ENCODE data around the gene SHISA2.

Gene SHISA2

DNA sequence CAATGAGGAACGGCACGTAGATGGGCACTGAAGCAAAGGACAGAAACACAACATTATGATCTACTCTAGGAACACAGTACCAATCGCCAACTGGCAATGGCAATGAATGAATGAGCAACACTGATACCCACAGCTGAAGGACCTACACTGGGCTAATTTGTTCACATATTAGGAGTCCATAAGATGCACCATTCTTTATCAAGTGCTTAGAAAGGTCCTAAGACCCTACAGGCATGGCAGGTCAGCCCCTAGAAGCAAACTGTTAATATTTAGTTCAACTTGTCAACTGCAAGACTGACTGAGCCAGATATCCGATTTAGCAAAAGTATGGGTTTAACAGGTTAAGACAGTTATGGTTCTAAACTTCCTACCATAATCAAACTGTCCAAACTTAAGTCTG, 4.8 kb downstream of the SHISA2 start:
- no peak for DNase-seq

DNA sequence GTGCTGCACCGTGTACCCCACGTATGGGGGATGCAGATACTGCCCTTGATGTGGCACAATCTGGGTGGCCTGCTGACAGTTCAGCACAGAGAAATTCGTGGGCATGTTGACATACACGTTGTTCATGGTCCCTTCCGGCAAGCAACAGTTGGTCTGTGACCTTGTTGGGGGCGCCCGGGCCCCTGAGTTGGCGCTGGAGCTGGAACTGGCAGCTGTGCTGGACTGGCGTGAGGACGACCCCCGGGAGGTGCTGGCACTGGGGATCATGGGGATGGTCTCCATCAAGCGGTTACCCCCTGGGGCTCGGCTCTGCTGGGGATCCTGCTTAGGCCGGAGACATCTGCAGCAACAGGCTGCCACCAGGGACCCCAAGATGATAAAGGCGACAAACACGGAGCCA, 5.2 kb downstream of the SHISA2 start:
- no peak for DNase-seq

DNA sequence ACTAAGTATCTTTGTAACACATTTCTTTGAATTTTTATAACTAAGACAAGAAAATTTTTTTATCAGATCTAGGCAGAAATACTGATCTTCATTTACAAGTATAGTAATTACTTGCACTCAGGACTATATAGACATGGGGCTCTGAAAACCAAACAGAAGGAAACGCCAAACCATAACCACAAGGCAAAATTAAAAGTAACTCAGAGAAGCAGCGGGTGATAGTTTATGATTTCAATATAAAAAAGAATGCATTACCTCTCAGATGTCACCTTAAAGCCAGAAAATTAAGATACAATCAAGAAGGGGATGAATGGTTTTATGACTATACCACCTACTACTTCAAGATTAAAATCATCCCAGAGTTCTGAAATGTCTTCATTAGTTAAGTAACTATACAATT, 6.7 kb downstream of the SHISA2 start:
- DNase-seq, result no peak

DNA sequence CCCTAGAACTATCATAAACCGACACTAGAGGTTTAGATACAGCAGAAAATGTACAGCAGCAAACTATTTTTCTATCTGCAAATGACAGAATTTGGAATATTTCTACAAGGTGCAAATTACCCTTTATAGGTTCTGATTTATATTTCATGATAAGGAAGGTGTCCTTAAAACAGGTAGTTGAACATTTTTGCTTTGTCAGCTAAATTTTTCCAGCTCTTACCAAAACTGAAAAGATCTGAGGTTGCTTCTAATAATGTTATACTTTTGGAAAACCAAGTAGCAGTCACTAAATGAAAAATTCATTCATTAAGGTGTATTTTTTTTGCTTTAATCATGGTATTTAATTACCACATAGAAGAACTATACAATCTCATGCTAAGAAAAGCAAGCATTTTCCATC, 9.0 kb downstream of the SHISA2 start:
- DNase-seq, result no peak

DNA sequence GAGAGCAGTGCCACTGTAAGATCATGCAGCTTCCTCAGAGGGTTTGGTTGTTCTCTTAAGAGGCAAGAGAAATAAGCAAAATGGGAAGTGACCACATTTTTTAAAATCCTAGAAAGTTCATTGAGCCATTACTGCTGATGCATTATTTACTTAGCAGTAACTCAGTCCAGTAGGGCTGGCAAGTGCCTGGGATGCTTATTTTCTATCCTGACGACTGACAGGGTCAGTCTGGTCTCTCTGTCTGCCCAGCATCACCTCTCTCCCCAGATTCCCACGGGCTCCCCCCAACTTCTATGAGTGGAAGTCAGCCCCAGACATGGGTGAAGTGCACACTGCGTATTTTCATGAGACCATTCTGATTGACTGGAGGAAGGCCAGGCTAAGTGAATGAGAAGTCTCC, 10.4 kb downstream of the SHISA2 start:
- DNase-seq, result no peak

DNA sequence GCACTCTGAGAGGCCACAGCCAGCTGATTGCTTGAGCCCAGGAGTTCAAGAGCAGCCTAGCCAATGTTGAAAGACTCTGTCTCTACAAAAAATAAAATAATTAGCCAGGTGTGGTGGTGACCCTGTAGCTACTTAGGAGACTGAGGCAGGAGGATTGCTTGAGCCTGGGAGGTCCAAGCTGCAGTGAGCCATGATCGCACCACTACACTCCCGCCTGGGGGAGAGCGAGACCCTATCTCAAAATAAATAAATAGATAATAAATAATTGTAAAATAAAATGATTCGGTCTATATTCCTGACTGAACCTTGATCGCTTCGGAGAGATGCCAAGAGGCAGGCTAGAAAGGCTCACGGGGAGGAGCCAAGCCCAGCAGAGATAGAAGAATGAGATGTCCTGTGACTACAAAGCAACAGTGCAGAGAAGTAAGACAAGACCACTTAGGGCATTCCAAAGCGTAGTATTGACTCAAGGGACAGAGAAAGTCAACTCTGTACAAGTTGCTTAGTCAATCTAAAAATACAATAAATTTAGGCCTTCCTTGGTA, 12.8 kb downstream of the SHISA2 start:
- DNase-seq, result no peak

DNA sequence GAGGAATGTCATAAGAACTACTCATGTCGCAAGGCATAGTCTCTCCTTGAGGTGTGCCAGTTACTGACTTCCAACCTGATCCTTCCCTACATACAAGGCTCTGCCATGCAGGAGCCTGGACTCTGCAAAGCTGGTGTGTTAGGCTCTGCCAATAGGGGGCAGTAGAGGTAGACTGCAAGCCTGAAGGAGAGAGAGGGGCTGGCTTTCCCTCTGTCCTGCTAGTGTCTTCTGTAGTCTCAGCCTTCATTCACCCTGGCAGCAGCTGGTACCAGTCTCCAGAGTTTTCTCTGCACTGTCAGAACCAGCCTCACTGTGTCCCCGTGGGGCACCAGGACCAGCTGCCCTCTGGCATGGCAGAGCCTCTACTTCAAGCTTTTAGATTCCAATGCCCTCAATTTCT, 14.5 kb downstream of the SHISA2 start:
- no peak for DNase-seq

DNA sequence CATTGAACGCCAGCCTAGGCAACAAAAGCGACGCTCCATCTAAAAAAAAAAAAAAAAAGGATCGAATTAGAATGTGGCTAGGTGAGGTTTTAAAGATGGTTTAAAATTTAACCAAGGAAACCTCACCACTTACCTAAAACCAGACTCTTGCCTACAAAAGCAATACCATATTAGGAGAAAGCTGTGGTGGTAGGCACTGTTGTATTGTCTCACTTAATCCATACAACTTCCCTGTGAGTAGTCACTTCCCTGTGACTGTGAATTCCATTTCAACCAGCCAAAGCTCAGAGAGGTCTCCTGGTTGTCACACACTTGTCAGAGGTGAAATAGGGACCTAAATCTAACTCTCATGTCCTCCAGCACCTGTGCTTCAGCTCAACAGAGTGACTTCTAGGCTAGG, 15.4 kb downstream of the SHISA2 start:
- DNase-seq, result no peak

DNA sequence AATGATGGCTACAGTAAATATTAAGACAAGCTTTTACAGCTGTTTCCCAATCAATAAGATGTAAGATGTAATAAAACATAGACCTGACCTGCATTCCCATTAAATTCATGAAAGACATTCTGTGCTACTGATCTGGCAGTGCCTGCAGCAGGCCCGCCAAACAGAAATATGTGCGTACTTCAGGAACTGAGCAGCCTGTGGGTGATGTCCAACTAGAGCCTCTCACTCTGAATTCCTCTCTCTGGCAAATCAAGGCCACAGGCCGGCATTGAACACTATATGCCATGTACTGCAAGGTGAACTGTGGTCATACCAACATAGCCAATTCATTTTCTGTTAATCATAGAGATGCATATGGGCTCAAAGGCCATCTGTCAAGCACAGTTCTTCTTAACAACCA, 17.8 kb downstream of the SHISA2 start:
- no peak for DNase-seq

DNA sequence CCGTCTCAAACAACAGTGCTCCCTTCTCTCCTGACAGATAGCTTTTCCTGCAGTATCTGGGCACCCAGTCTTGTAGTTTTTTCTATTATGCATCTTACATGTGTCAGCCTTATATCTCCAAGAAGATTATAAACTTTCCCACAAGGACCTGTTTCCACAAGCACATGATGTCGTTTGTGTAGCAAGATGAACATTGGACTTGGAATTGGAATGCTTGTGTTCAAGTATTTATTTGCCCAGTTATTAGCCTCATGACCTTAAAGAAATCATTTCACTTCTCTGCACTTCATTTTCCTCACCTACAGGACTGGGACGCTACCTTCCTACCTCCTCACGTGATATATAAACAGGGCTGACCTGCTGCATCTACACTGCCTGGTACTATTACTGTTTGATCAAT, 21.5 kb downstream of the SHISA2 start:
- no peak for DNase-seq

DNA sequence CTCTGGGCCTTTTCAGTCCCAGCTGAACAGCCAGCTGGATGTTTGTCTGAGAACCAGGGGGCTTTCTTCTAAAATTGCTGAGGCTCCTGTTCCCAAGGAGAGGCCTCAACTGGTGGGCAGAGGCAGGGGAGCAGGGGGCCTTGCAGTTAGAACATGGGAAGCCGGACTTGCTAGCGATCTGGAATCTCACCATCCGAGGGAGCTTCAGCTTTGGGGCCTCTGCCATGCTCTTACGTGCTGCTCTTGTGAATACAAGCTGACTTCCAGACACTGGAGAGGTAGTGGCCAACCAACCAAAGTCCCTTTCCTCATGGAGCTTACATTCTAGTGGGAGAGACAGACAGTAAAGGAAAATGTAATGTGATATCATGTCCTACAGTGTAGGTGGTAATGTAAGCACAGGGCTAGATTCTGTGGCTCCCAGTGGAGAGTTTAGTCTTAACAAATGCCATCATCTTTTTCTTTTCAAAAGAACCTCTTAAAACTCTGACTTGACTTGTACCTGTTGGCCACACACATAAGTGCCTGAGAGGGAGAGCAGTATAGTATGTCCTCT, 22.2 kb downstream of the SHISA2 start:
- no peak for DNase-seq

DNA sequence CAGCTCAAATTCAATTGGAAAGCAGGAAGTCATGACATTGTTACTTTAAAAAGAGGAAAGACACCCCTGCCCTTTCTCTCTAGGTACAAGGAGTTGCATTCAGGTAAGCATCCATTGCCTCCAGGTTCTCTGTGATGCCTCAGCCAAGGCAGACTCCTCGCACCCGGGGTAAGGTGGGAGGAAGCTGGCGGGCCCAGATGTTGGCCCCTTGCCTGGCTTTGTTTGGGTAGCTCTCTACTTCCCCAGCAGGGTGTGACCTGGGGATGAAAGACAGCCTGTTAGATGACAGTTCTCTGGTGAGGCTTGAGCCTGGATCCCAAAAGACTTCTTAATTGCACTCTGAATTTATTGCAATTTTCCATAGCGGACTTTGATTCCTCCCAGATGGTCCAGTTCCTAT, 25.6 kb downstream of the SHISA2 start:
- DNase-seq, result no peak

DNA sequence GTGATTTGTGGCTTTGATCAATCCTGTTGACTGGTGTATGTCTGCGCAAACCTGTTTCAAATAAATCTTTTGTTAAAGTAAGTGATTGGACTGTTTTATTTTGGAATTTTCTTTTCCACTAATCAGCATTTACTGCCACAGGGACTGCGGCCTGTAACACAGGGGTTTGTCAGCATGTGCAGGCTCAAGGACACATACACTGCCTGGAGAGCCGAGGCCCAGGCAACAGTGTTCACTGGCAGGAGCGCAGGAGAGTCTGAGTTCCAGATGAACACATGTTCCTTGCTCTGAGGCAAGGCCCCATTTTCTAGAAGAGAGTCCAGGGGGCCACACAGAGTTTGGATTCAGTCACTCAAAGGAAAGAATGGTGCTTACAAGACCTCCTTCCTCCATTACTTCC, 26.0 kb downstream of the SHISA2 start:
- no peak for DNase-seq

DNA sequence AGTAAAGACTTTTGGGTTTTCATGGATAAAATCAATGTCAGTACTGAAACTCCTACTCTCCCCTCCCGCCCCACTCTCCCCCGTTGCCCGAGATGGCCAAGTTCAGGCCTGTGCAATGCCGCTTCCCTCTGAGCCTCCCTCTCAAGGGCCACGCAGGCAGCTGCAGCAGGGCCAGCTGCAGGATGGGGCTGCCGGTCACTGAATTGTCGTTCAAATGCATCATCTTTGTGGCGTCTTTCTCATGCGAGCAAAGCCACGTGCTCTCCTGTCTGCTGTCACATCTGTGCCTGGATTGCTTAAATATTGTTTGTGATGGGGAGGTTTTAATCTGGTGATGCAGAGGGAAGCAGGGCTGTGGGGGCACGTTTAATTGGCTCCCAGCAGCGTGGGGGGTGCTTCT, 26.6 kb downstream of the SHISA2 start:
- DNase-seq, result no peak

DNA sequence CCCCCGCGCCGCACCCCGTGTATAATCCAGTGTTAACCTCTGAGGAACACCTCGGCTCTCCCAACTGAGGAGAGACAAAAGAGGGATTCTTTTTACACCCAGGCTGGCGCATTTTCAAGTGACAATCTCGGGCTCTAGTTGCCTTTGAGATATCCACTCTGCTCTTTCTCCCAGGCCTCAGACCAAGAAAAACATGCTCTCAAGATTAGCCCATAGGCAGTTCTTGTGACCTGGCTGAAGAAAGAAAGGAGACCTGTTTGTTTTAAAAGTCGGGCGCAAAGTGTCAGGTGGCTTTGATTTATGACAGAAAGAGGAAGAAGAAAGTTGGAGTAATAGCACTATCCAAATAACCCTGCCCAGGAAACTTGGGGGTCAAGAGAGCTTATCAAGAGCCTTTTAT, 27.3 kb downstream of the SHISA2 start:
- no peak for DNase-seq

DNA sequence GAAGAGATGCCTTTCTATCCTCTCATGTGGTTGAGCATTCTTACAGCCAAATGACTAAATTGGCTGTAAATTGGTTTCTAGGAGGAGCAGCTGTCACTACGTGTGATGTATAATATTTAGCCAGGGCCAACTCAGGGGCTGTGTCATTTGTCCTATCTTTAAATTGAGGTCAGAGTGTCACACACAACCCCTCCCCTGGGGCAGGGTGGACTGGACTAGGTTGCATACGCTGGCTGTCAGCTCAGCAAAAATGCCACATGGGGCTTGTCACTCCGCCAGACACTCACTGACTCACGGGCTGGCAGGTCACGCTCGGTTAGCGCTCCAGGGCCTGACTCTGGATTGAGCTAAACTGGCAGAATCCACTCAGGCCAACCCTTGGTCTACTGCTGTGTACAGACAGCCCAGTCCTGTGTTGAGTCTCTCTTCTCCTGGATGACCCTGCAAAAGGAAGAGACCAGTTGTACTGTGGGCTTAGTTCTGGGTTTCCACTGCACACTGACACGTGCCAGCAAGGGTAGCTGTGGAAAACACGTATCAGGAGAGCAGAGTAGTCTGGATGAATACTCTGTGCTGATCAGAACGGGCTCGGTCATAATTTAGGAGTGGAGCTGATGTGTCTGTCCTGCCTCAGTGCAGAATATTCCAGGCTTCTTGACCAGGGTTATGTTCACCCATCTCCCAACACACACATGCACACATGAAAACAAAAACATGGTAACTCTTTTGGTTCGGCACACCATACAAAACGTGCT, 29.1 kb downstream of the SHISA2 start:
- no peak for DNase-seq

DNA sequence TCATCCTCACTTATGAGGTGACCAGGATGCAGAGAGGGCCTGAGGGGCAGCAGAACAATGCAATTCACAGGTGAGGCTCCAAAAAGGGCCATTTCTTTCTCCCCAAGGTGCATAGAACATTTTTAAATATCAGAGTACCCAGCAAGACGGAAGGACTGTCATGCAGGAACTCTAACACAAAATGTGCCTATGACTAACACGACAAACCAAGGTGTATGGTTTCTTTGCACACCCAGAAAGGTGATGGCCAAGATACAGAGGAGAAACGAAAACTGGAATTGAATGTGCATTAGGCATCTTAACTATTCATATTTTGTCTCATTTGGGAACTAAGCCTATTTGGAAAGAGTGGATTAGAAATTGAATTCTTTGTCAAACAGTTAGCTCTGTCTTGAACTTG, 29.9 kb downstream of the SHISA2 start:
- no peak for DNase-seq

DNA sequence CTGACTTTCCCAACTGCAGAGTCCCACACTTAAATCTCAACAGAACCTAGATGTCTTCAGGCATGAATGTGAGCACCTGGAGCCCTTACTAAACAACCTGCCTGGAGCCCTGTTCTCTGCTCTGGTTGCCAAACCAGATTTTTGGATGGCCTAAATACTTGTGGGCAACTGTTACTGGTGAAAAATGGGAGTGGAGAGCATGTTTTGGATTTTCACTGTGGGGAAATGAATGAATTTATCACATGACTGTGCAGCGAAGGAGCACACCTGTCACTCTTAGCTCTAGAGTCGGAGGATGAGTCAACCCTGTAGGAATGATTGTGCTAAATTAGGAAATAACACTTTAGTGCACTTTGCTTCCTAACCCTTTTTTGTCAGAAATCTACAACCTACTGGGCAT, 30.3 kb downstream of the SHISA2 start:
- no peak for DNase-seq

DNA sequence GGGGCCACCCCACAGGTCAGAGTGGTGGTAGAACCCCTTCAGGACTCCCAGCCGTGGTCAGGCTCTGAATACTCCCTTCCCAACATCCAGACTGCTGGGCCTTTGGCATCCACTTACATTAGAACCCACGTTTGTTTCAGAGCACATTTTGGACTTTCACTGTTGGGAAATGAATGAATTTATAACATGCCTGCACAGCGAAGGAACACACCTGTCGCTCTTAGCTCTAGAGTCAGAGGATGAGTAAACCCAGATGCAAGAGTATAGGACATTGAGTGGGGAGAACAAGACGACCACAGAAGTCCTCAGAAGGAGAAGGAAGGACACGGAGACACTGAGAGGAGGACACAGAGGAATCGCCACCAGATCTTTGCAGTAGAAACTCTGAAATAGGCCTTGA, 30.9 kb downstream of the SHISA2 start:
- no peak for DNase-seq

DNA sequence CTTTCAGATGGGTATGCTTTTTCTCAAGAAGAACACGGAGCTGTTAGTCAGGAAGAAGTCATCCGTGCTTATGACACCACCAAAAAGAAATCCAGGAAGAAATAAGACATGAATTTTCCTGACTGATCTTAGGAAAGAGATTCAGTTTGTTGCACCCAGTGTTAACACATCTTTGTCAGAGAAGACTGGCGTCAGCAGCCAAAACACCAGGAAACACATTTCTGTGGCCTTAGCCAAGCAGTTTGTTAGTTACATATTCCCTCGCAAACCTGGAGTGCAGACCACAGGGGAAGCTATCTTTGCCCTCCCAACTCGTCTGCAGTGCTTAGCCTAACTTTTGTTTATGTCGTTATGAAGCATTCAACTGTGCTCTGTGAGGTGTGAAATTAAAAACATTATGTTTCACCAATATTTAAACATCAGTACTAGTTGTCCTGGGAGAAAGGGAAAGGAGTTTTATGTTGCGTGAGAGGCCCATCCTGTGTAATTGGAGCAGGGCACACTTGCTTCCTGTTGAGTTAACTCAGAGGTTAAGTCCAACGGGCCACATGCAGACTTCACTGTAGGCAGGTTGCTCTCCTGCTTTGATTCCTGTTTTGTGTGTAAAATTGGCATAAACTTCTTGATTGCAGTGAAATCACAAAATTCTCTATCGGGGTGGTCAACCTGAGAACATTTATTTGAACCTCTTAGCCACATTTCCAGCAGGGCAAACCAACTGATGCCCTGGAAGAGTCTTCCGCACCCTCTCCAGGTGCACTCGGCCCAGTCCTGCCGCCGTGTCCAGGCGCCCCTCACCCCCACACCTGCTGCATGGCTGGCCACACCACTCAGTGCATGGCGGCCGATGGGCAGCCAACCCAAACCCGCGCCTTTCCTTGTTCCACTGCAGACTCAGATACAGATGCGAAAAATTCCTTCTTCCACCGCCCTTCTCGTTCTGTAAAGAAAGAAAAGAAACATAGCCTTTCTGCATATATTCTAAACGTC, 31.6 kb downstream of the SHISA2 start:
- no peak for DNase-seq

DNA sequence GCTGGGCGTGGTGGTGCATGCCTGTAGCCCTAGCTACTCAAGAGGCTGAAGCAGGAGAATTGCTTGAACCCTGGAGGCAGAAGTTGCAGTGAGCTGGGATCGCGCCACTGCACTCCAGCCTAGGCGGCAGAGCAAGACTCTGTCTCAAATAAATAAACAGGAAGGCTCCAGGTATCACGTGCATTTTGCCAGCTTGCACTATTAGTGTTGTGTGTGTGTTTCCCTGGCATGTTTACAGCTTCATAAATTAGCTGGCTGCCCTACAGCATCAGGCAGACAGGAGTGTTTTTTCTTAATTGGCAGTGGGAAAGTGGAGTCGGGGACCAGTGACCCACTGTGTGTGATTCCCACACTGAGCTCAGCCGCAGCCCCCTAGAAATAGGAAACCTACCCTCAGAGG, 32.6 kb downstream of the SHISA2 start:
- DNase-seq, result no peak

DNA sequence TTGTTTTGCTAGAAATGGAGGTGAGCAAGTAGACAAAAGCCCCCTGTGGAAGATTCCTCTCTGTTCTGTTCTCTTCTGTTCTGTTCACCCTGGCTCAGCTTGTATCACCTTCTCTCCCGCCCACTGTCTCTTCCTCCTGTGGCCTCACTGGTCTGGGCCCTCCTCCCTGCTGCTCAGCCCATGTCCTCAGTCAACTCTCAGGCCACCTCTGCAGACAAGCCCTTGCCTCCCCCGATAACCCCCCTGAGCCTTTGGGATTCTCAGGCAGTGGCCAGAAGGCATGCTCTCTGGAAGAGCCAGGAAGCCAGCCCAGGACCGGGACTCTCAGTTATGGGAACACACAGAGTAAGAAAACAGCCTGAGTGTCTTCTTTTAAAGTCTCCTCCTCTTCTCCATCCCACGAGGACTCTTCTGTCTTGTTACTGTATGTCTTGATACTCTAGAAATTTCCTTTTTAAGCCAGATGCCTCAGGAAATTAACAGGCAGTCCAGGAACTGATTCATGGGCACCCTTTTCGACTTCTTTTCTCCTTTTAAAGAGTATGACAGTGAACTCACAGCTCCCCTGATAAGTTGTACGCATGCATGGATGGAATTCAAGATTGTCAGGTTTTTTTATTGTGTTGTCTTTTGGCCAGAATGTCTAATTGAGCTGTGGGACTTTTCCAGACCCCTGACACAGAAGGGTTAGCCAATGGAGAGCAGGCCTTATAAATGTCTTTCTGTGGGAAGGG, 33.7 kb downstream of the SHISA2 start:
- DNase-seq, result no peak

Measured in NCI-H1105 (cell line).